ENCODE data around the gene CD247.

Gene CD247

DNA sequence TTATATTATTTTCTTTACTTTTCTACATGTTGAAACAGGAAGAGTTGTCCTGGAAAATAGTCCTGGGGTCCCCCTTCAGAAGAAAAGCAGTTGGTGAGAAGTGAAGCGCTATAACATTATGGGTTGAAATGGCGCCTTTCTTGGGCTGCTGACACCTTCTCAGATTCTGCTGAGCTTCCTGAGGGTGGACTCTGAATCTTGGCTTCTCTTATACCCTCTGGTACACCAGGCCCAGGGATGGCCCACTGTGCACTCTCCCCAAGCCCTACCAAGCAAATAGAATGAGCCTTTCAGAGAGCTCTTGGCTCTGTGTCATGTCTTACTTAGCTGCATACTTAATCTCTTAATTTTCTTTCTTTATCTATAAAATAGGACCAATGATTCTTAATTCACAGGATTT, 42.3 kb downstream of the CD247 start:
- H4K91ac ChIP-seq (ENCODE audit: low read depth, low read length), result no peak overlapping the region
- H3K14ac ChIP-seq (ENCODE audit: low read length), result no peak overlapping the region
- H3K9me3 ChIP-seq (ENCODE audit: insufficient read depth, low read depth, low read length), result peaks cover 2% of the 10 kb centered on the region
- no peaks in the 10 kb centered on the region for H3K27me3 ChIP-seq (ENCODE audit: insufficient read depth, low read length)
- no peak overlapping the region for H2AFZ ChIP-seq (ENCODE audit: insufficient read depth, low read length, poor library complexity)
- no peak overlapping the region for H2BK5ac ChIP-seq (ENCODE audit: low read depth, low read length, poor library complexity)
- H3K27ac ChIP-seq (ENCODE audit: low read depth, low read length), result no peak overlapping the region
- no peaks in the 10 kb centered on the region for H3K79me1 ChIP-seq (ENCODE audit: low read length)
- no peak overlapping the region for H3K4me2 ChIP-seq (ENCODE audit: low read length)
- no peak for DNase-seq
- WGBS (ENCODE audit: extremely low coverage, insufficient coverage, insufficient read length), result no CpG with 5 or more reads among the region's 2 CpGs
- H3K18ac ChIP-seq (ENCODE audit: low read length), result no peak overlapping the region
- no peak overlapping the region for H2BK120ac ChIP-seq (ENCODE audit: insufficient read depth, low read length, poor library complexity)
- no peak overlapping the region for H4K12ac ChIP-seq (ENCODE audit: low read depth, low read length)
- no peak overlapping the region for H3K23ac ChIP-seq (ENCODE audit: low read length)
- no peak overlapping the region for H3K4ac ChIP-seq (ENCODE audit: low read depth, low read length)
- no peak overlapping the region for H2BK12ac ChIP-seq (ENCODE audit: low read length)
- no peaks in the 10 kb centered on the region for H3K36me3 ChIP-seq (ENCODE audit: control insufficient read depth in 1 of 2, insufficient read depth in 2 of 2, low read length in 2 of 2)
- no peak overlapping the region for H2AK5ac ChIP-seq (ENCODE audit: low read length)
- H3K4me3 ChIP-seq (ENCODE audit: low read depth, low read length), result no peak overlapping the region
- peaks cover 16% of the 10 kb centered on the region in 2 experiments for H3K4me1 ChIP-seq (ENCODE audit: control insufficient read depth in 1 of 2, insufficient read depth in 2 of 2, low read length in 2 of 2)
- H3K79me2 ChIP-seq (ENCODE audit: control insufficient read depth, insufficient read depth, low read length, poor library complexity), result no peaks in the 10 kb centered on the region
- H3K9ac ChIP-seq (ENCODE audit: low read length), result no peak overlapping the region
- no peak overlapping the region for H4K8ac ChIP-seq (ENCODE audit: low read depth, low read length)

DNA sequence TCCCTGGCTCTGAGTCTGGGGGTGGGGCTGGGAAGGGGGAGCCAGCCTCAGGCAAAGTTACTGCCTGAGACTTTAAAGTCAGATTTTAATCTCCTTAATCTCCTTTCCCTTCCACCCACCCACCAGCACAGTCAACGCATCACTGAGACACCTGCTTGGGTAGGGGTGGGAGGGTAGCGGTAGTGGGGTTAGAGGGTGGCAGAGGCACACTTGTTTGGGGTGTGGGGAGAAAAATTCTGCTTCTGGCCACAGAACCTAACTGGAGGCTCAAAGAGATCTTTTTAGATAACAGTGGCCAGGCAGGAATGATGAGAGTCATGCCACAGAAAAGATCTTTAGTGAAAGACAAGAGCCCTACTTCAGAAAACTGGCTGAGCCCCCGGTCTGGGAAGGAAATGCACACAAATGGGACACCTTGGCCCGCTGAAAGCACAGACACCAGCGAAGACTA, 44.1 kb downstream of the CD247 start:
- H3K14ac ChIP-seq (ENCODE audit: low read length), result no peak overlapping the region
- H4K8ac ChIP-seq (ENCODE audit: low read depth, low read length), result no peak overlapping the region
- WGBS (ENCODE audit: extremely low coverage, insufficient coverage, insufficient read length), result no CpG with 5 or more reads among the region's 5 CpGs
- no peak for DNase-seq
- no peak overlapping the region for H2BK120ac ChIP-seq (ENCODE audit: insufficient read depth, low read length, poor library complexity)
- H3K79me1 ChIP-seq (ENCODE audit: low read length), result no peaks in the 10 kb centered on the region
- no peak overlapping the region for H2BK12ac ChIP-seq (ENCODE audit: low read length)
- no peak overlapping the region for H3K23ac ChIP-seq (ENCODE audit: low read length)
- no peak overlapping the region for H3K9ac ChIP-seq (ENCODE audit: low read length)
- no peak overlapping the region for H4K12ac ChIP-seq (ENCODE audit: low read depth, low read length)
- no peak overlapping the region for H2BK5ac ChIP-seq (ENCODE audit: low read depth, low read length, poor library complexity)
- H3K4me2 ChIP-seq (ENCODE audit: low read length), result no peak overlapping the region
- H3K36me3 ChIP-seq (ENCODE audit: control insufficient read depth in 1 of 2, insufficient read depth in 2 of 2, low read length in 2 of 2), result no peaks in the 10 kb centered on the region
- H3K79me2 ChIP-seq (ENCODE audit: control insufficient read depth, insufficient read depth, low read length, poor library complexity), result no peaks in the 10 kb centered on the region
- H3K27ac ChIP-seq (ENCODE audit: low read depth, low read length), result no peak overlapping the region
- H3K4me1 ChIP-seq (ENCODE audit: control insufficient read depth in 1 of 2, insufficient read depth in 2 of 2, low read length in 2 of 2), result peaks cover 16% of the 10 kb centered on the region in 2 experiments
- H3K4me3 ChIP-seq (ENCODE audit: low read depth, low read length), result no peak overlapping the region
- peaks cover 2% of the 10 kb centered on the region for H3K9me3 ChIP-seq (ENCODE audit: insufficient read depth, low read depth, low read length)
- H2AK5ac ChIP-seq (ENCODE audit: low read length), result no peak overlapping the region
- H4K91ac ChIP-seq (ENCODE audit: low read depth, low read length), result no peak overlapping the region
- no peaks in the 10 kb centered on the region for H3K27me3 ChIP-seq (ENCODE audit: insufficient read depth, low read length)
- H2AFZ ChIP-seq (ENCODE audit: insufficient read depth, low read length, poor library complexity), result no peak overlapping the region
- H3K4ac ChIP-seq (ENCODE audit: low read depth, low read length), result no peak overlapping the region
- no peak overlapping the region for H3K18ac ChIP-seq (ENCODE audit: low read length)

DNA sequence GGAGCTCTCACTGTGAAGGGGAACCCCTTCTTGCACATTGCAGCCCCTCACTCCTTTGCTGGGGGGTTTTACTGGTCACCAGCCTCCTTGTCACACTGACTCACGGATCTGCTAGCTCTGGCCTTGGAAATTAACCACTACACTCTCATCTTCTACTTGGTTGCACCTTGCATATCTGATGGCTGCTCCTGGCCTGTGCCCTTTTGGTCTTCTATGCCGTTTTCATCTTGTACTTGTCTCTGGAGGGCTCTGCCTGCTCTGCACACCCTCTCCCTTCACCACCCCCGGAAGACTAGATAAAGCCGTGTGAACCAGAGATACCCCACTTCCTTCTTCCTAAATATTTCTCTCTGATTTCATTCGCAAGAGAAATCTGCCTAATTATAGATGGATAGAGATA, 44.6 kb downstream of the CD247 start:
- no peaks in the 10 kb centered on the region for H3K27me3 ChIP-seq (ENCODE audit: insufficient read depth, low read length)
- H3K4me1 ChIP-seq (ENCODE audit: control insufficient read depth in 1 of 2, insufficient read depth in 2 of 2, low read length in 2 of 2), result peaks cover 16% of the 10 kb centered on the region in 2 experiments
- H3K36me3 ChIP-seq (ENCODE audit: control insufficient read depth in 1 of 2, insufficient read depth in 2 of 2, low read length in 2 of 2), result no peaks in the 10 kb centered on the region
- H3K23ac ChIP-seq (ENCODE audit: low read length), result no peak overlapping the region
- H3K27ac ChIP-seq (ENCODE audit: low read depth, low read length), result no peak overlapping the region
- no peak overlapping the region for H2AFZ ChIP-seq (ENCODE audit: insufficient read depth, low read length, poor library complexity)
- H3K18ac ChIP-seq (ENCODE audit: low read length), result no peak overlapping the region
- H2AK5ac ChIP-seq (ENCODE audit: low read length), result no peak overlapping the region
- H4K91ac ChIP-seq (ENCODE audit: low read depth, low read length), result no peak overlapping the region
- no peak overlapping the region for H3K14ac ChIP-seq (ENCODE audit: low read length)
- H3K79me2 ChIP-seq (ENCODE audit: control insufficient read depth, insufficient read depth, low read length, poor library complexity), result no peaks in the 10 kb centered on the region
- no peak overlapping the region for H2BK12ac ChIP-seq (ENCODE audit: low read length)
- H2BK5ac ChIP-seq (ENCODE audit: low read depth, low read length, poor library complexity), result no peak overlapping the region
- no peak overlapping the region for H3K4me3 ChIP-seq (ENCODE audit: low read depth, low read length)
- WGBS (ENCODE audit: extremely low coverage, insufficient coverage, insufficient read length), result no CpG with 5 or more reads among the region's 5 CpGs
- H3K4ac ChIP-seq (ENCODE audit: low read depth, low read length), result no peak overlapping the region
- H3K9ac ChIP-seq (ENCODE audit: low read length), result no peak overlapping the region
- H2BK120ac ChIP-seq (ENCODE audit: insufficient read depth, low read length, poor library complexity), result no peak overlapping the region
- H3K79me1 ChIP-seq (ENCODE audit: low read length), result no peaks in the 10 kb centered on the region
- DNase-seq, result no peak
- no peak overlapping the region for H4K8ac ChIP-seq (ENCODE audit: low read depth, low read length)
- peaks cover 2% of the 10 kb centered on the region for H3K9me3 ChIP-seq (ENCODE audit: insufficient read depth, low read depth, low read length)
- H4K12ac ChIP-seq (ENCODE audit: low read depth, low read length), result no peak overlapping the region
- H3K4me2 ChIP-seq (ENCODE audit: low read length), result no peak overlapping the region

DNA sequence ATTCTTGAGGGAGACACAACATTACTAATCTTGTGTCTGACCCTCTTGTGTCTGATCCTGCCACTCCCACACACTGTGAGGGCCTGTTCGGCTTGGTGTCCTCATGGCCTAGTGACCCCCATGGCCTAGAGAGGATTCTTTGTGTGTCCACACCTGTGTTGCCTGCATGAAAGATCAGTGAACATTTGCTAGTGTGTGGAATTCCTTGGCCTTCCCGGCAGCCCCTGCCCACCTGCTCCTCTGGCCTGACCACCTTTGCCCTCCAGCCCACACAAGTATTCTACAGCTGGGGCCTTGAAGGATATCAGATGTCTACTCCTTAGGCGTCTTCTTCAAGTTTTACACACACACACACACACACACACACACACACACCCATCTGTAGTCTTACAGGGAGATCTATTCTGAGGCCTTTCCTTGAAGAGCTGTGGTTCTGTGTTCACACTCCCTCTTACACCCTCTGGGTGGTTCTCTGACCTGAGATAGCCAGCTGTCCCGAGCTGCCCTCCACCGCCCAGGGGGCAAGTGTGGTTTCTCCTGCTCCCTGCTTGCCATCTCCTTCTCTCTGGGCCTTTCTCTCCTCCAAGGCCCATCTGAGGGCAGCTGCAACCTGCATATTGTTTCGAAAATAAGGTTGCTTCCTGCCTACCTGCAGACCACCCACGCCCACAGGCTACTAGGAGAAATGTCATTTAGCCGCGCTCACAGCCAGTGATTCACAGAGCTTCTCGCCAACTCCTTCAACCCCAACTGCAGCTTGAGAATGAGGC, 45.4 kb downstream of the CD247 start:
- Histone ChIP-seq H3K4me2 (ENCODE audit: low read length) (no peak overlapping the region), H3K14ac (ENCODE audit: low read length) (no peak overlapping the region), H3K27me3 (ENCODE audit: insufficient read depth, low read length) (no peaks in the 10 kb centered on the region), H3K18ac (ENCODE audit: low read length) (no peak overlapping the region), H3K79me1 (ENCODE audit: low read length) (no peaks in the 10 kb centered on the region), H4K8ac (ENCODE audit: low read depth, low read length) (no peak overlapping the region), H3K23ac (ENCODE audit: low read length) (no peak overlapping the region), H3K4me3 (ENCODE audit: low read depth, low read length) (no peak overlapping the region), H3K36me3 (ENCODE audit: control insufficient read depth in 1 of 2, insufficient read depth in 2 of 2, low read length in 2 of 2) (no peaks in the 10 kb centered on the region), H2BK120ac (ENCODE audit: insufficient read depth, low read length, poor library complexity) (no peak overlapping the region), H4K12ac (ENCODE audit: low read depth, low read length) (no peak overlapping the region), H3K4me1 (ENCODE audit: control insufficient read depth in 1 of 2, insufficient read depth in 2 of 2, low read length in 2 of 2) (peaks cover 16% of the 10 kb centered on the region in 2 experiments), H3K79me2 (ENCODE audit: control insufficient read depth, insufficient read depth, low read length, poor library complexity) (no peaks in the 10 kb centered on the region), H3K9me3 (ENCODE audit: insufficient read depth, low read depth, low read length) (peaks cover 2% of the 10 kb centered on the region), H3K27ac (ENCODE audit: low read depth, low read length) (no peak overlapping the region), H2AFZ (ENCODE audit: insufficient read depth, low read length, poor library complexity) (no peak overlapping the region), H2BK5ac (ENCODE audit: low read depth, low read length, poor library complexity) (no peak overlapping the region), H3K4ac (ENCODE audit: low read depth, low read length) (no peak overlapping the region), H4K91ac (ENCODE audit: low read depth, low read length) (no peak overlapping the region), H3K9ac (ENCODE audit: low read length) (no peak overlapping the region), H2BK12ac (ENCODE audit: low read length) (no peak overlapping the region), H2AK5ac (ENCODE audit: low read length) (no peak overlapping the region)
- DNase-seq, result peak in 1 of 2 donors; percentile 12
- WGBS (ENCODE audit: extremely low coverage, insufficient coverage, insufficient read length), result no CpG with 5 or more reads among the region's 10 CpGs

Measured in trophoblast cell (in vitro differentiated cells and primary cell).